ENCODE data around the gene IMMP2L.

The IMMP2L gene

DNA sequence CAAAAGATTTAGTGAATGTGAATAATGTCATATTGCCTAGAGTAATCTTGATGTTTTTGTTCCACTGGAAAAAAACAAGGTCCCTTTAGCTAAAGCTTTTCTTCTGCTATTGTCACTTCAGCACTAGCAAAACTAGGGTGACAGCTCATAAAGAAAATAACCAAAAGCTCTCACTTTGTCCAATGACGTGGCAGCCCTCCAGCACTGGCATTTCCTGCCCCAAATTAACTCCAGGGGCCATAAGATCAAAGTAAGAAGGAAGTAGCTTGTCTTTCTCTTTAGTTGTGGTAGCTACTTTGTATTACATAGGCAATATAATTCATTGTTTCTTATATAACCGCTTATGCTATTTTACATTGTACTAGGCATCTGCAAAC is 424.1 kb downstream of the IMMP2L start:
- DNase-seq = peak; percentile 71

DNA sequence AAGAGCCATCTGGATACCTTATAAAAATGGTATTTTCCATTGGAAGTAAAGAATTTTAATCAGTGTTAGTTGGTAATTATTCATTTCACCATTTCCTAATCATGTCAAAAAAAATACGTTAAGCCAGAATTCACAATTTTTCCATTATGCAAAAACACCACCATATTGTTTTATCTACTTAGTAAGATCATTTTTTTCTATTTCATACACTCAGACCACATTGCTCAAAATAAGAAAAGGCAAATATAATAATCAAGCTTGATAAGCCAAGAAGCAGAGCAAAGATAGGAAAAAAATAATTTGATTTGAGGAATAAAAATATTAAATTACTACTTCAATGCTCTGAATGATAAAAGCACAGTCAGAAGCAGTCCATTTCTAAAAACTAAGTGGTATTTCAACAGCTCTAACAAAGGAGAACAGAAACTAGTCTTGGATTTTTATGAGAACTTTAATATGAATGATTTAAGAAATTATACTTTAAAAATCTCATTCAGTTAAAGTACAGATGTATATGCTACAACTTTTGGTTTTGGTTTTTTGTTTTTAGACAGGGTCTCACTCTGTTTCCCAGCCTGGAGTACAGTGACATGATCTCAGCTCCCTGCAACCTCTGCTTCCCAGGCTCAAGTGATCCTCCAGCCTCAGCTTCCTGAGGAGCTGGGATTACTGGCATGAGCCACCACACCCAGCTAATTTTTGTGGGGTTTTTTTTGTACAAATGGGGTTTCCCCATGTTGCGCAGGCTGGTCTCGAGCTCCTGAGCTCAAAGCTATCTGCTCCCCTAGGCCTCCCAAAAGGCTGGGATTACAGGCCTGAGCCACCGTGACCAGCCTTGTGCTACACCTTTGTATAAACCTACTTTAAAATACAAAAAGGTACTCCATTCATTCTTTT is 424.7 kb downstream of the IMMP2L start:
- peak; percentile 26 for DNase-seq

DNA sequence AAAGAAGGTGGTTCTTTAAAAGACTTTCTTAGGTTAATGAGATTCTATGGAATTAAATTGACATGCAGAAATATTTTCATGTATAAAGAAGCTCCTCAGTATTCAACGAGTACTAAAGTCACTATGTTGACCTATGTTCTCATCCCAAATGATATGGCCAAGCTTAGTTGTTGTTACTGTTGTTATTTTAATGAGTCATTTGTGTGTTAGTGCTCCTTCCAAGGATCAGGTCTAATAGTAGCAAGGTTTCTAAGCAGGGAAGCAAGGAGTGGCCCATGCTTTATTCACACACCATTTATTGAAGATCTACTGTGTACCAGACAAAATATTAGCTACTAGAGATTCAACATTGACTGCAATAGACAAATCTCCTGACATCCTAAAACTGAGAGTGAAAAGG is 429.5 kb downstream of the IMMP2L start:
- DNase-seq = no peak

DNA sequence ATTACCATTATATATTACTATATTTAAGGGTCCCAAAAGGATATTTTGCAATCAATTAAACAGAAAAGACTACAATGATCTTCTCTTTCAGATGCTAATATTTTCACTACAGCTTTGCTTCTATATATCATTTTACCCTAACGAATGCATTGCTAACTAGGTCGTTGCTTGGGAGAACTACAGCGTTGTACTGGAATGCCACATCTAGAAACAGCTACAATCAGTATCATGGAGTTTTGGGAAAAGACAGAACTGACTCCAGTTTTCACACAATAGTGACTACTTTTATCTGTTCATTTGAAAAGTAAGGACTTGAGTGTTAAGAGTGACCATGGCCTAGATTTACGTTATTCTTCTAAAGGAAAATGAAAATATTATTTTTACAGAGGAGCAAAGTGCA is 432.9 kb downstream of the IMMP2L start:
- no peak for DNase-seq

DNA sequence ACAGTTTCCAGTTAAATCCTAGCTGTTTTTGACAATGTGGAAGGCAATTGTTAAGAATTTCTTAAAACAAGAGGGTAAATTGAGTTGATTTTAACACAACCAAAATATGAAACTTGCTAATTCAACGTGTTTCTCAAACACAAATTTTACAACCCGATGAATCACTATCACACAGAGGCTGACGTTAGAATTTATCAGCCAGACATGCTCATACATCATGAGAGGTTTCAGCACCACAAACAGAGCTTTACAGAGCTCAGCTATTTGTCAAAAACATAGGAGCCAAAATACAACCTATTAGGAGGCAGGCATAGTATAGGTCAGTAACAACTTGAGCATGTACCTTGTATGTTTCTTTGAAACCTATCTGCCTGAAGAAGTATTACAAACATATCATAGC is 435.3 kb downstream of the IMMP2L start:
- DNase-seq = no peak

DNA sequence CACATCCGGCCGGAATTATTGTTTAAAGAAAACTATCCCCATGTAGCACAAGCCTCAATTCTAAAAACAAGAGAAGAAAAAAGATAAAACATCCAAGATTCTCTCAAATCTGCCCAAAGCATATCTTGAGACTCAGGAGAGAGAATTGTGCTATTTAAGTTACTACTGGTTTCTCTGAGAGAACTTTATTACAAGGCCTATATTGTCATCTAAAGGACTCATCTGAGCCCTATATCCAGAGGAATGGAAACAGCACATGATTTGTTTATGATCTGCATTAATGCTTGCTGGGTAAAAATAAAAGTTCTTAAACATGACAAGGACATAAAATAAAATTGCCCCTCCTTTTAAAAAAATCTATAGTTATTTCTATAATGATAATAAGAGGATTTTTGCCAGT is 446.3 kb downstream of the IMMP2L start:
- DNase-seq = no peak

DNA sequence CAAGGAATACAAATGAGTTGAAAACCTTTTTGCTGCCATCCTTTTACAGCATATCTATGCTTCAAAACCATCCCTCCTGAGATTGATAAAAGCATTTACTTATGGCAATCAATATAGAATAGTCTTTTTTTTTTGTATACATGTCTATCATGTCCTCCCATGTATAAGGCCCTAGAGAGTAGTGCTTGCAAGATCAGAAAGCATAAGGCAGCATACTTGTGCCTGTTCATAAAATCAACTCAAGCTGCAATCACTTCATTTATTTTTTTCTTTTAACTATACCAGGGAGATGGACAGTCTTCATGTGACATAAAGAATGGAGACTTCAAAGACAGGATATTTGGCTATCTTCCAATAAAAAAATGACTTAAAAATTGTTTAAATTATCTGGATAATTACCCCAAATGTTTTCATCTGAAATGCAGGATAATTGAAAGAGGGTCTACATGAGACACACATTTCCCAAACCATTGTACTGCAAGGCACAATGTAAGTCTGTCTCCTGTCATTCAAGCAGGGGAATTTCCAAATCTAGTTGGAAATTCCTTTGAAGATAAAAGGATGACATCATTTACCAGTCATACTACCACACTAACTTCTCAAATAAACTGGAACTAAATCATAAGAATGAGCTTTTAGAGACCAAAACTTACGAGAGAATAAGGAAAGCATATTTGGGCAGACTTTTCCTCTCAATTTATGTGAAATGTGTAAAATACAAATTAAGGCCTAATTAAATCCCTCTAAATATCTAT is 448.9 kb downstream of the IMMP2L start:
- no peak for DNase-seq

DNA sequence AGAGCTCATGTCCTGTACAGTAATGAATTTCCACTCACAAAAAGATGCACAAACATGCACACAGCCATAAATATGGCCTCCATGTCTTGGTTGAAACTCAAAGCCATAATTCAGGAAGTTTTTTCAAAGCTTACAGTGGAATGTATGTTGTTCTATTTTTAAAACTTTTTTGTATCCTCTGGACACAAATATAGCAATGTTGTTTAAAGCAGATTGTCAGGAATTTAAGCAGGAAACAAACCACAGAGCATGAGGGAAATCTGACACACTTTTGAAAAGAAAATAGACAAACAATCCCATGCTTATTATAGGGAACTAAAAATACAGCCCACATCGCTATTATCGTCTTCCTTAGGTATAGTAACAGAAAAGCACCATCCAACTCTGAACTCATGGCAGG is 449.9 kb downstream of the IMMP2L start:
- no peak for DNase-seq

DNA sequence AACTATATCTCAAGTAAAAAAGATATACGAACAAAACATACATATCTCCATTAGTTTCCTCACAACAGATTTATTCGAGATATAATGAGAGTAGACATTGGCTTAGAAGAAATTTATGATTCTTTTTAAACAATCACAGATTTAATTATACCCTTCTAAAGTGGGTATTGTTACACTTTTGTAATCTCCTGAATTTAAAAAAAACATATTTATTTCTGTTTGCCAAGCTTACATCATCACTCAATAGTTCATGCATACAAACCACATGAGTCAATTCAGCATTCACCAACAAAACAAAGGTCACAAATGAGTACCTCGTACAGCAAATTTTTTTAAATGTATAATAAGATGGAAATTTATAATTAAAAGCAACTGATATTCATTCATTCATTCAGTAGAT is 453.8 kb downstream of the IMMP2L start:
- DNase-seq = no peak

DNA sequence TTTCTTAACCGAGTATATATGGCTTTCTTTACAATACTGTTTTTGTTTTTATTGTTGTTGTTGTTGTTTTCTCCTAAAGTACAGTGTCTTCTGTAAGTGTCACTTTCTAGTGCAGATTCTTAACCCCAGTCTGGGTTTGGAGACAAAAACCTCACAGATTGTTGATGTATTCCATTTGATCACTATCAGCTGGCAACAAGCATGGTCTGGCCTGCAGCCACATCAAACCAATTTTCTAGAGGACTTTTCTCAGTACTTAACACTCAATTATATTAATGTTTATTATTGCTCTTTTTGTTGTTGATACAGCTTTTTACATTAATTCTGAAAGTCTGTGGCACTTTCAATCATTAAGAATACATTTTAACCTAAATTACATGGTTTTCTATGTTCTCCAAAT is 454.3 kb downstream of the IMMP2L start:
- no peak for DNase-seq

DNA sequence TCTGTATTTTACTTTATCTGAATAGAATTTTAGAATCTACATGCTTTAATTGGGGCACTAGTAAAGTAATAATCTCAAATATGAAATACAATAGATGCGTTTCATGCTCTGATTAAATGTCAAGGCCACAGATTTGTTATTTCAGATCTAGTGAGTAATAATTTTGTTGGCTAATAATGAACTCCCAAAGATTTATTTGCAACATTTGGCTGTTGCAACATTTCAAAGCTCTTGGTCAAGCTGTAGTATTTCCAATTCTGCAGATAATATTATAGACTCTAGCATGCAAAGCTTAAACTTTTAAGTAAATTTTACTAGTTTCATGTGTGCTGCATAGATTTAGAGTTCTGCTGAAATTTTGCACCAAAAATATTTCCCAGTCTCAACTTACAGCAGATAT is 454.7 kb downstream of the IMMP2L start:
- DNase-seq = no peak

DNA sequence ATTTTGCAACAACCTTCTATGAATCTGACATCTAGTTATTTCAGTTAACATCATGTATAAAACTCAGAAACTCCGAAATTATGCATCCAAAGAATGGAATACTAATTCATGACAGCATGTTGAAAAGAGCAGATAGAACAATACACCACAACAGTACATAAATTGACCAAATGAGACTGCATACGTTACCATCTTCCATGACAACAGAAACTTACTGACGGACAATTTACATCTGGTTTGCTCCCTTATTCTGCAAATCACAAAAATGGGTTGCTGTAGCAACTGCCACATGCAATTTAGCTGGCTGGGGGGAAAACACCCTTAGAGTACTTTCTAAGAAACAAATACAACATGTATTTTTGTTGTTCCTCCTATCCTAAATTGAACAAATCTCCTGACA is 457.0 kb downstream of the IMMP2L start:
- DNase-seq = no peak

DNA sequence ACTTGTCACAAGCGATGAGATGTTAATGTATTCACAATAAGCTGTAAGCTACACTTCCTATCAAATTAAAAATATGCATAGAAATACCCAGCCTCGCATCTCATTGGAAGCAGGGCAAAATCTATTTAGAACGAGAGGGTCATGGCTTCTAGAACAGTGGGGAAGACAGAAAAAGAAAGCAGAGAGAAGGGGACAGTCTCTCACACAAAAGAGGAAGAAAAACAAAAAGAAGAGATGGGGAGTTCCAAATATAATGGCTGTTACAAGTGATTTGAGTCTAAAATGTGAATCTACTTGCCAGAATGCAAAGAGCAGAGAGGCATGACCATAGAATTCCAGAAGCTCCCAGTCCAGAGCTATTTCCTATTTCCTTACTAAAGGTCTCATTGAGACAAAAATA is 457.6 kb downstream of the IMMP2L start:
- no peak for DNase-seq

DNA sequence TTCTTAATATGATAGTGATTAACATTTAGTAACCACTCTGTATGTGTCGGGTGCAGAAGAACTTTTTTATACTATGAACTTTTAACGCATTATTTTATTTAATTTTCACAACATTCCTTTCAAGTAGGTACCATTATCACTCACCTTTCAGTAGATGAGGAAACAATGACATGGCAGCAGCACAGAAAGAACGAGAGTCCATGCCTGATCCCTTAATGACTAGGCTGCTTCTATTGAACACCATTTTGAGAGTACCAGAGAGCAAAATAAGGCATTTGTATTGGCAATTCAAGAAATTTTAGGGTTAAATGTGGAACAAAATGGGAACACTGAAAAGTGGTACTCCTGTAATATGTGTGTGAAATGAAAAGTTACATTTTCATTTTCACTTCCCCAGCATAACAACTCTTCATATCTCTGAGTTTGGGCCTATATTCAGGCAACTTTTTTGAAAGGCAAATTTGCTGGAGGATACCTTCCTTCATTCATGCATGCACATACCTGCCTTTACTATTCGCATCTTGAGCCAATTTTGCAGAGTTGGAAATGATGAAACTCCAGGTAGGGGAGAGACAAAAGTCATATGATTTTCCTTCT is 458.5 kb downstream of the IMMP2L start:
- no peak for DNase-seq

DNA sequence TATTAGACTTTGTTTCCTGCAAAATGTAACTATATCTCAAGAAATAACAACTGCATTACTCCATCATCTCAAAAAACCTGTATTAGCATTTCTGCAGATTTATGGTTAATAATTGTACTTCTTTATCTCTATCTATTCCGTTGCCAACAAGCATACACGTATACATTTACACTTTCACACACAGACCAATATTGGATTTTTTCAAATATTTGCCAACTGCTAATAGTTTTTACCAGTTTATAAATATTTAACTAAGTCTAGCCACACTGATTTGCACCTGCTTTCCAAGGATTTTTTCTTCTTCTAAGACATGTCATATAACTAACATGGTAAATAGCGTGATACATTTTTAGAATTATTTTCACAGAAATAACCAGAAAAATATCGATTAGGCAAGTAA is 459.2 kb downstream of the IMMP2L start:
- no peak for DNase-seq

DNA sequence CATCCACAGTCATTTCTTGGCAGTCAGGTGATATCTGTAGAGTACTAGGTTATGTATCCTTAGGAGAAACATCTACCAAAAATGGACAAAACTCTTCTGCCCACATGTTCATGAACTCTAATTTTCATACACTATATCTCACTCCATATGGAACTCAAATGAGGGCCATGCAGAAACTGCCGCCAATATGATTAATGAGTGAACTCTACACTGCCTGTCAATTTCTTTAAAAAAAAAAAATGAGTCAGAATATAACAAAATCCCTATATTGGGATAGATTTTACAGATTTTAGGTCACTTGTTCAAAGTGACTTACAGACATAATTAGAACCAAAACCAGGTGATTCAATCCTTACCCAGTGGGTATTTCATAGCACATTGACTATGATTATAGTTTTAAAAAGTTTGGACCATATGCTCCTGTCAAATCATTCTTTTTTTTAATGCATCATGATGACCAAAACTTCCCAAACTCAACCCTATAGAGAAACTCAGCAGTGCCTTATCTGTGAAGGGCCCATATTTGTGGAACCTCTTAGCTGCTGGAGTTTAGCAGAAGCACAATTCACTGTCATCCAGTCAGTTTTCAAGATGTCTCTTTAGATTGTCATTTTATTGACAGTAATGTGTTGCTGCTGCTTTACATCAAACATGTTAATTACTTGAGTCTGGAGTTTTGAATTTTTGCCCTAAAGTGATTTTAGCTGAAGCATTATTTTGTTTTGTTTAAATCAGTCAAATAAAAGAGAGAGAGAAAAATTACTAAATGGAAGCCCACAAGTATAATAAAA is 460.2 kb downstream of the IMMP2L start:
- DNase-seq = no peak

DNA sequence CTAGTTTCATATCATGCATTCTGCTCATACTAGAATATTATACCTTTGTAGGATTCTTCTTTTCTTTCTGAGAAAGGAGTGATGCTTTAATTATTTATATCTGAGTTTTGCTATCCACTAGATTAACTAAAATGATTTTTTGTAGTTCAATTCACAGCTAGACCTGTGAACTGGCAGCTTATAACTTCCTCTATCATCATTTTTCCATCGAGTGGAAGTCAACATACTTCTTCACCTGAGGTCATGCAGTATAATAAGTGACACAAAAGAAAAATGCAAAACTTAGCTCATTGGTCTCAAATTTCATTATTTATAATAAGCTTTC is 463.4 kb downstream of the IMMP2L start:
- DNase-seq = no peak

DNA sequence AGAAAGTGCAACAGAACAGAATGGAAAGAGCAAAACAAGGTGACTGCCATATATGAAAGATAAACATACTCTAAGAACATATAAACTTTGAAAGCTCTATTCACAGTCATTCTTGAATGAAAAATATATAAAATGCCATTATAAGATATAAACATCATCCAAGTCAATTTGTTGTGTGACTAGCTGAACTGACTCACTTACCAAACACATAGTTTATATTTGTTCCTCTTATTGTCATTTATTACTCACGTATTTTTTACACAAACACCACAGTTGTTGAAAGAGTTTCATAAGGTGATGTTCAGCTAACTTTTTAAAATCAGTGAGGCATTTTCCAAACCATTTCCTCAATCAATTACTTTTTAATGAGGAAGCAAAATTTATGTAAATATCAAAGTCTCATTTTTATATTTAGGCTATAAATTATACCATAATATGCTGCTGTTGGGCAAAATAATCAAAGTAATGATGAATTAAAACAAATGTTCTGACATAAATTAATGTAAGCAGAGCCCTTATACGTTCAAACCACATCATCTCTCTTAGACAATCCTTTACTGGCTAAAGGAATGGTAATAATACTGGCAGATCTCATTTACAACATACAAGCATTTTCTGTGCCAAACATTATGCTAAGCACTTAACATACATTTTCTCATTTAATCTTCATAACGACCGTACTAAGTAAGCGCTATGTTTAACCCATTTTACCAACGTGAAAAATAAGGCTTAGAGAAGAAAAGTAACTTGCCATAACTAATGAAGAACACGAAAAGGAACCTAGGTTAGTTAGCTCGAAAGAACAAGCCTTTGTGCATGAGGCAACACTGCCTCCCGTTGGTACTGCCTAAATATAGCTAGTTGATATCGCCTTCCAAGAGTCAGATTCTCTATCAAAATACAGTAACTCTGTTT is 464.0 kb downstream of the IMMP2L start:
- peak; percentile 39 for DNase-seq

DNA sequence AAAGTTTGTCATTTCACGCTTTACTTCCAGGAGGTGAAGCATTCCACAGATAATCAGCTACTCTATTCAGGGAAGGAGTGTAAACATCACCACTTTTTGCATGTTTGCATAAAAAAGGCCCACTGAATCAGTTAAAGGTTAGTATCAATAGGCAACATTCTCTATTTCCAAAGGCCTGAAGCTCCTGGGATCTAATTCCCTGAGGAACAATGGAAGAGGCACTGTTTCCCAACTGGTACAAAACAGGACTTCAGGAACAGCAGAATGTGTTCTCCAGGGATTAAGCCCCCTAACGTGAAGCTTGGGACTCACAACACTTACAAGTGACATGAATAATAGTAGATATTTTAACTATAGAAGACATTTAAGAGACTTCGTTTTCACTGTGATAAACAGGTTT is 465.3 kb downstream of the IMMP2L start:
- DNase-seq = no peak

DNA sequence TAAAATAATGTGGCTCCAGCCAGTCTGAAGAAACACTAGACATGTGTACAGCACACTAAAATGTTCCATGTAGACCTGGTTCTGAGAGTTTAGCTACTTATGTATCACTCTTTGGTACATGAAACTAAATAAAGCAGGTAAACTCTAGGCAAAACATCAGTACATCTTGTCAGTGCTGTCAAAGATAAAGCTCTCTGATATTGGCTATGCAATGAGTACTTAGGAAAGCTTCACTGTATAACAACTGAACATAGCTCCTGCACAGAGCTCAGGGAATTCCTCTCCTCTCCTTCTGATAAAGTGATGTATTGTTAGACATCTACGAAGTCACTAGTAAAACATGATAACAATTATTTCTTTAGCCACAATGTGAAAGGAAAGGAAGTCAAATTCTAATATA is 467.9 kb downstream of the IMMP2L start:
- no peak for DNase-seq

DNA sequence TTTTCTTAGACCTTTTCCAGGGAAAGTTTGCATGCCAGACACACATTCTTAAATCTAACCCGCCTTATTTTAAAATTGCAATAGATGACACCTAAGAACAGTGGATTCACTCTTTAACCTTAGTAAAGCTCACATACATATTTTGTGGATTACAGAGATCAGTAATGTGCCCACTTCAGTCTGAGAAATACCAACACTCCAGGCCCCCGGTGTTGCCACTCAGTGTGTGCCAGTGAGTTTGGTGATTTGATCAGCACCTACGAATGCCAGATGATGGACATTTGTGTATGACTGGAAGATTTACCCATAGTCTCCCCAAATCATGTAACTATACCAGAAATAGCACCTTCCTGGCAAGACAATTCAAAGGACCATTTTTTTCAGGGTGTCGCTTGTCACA is 468.8 kb downstream of the IMMP2L start:
- DNase-seq = no peak

All from central memory CD4-positive, alpha-beta T cell (primary cell).